Ishikawa (cell line): Measurements from ENCODE around the gene MOGAT1.

ENCODE experiments used
- CEBPB ChIP-seq: IDR thresholded peaks from 2 replicates; pipeline ENCODE4 v1.6.1; 2012
- CREB1 ChIP-seq: IDR thresholded peaks from 2 replicates; pipeline ENCODE4 v1.6.1; 2012; ENCODE audit warnings: low read depth
- EGR1 ChIP-seq: IDR thresholded peaks from 2 replicates; pipeline ENCODE4 v1.6.1; 2012
- EP300 ChIP-seq: IDR thresholded peaks from 2 replicates; pipeline ENCODE4 v1.6.1; 2012; ENCODE audit warnings: borderline replicate concordance
- FOXM1 ChIP-seq: IDR thresholded peaks from 2 replicates; pipeline ENCODE4 v1.6.1; 2012; ENCODE audit warnings: low read depth, borderline replicate concordance
- NFIC ChIP-seq: IDR thresholded peaks from 2 replicates; pipeline ENCODE4 v1.6.1; 2012
- RAD21 ChIP-seq: IDR thresholded peaks from 2 replicates; pipeline ENCODE4 v1.6.1; 2012; ENCODE audit warnings: low read depth
- TAF1 ChIP-seq: IDR thresholded peaks from 2 replicates; pipeline ENCODE4 v1.6.1; 2012; ENCODE audit warnings: low read depth, mild to moderate bottlenecking
- TCF12 ChIP-seq: IDR thresholded peaks from 2 replicates; pipeline ENCODE4 v1.6.1; 2012; ENCODE audit warnings: low read depth
- TEAD4 ChIP-seq: IDR thresholded peaks from 2 replicates; pipeline ENCODE4 v1.6.1; 2012
- YY1 ChIP-seq: IDR thresholded peaks from 2 replicates; pipeline ENCODE4 v1.6.1; 2012; ENCODE audit warnings: low read depth
- ZBTB7A ChIP-seq: IDR thresholded peaks from 2 replicates; pipeline ENCODE4 v1.6.1; 2012; ENCODE audit warnings: low read depth
- TF ChIP-seq, protein P1 (sequence below): IDR thresholded peaks from 2 replicates; pipeline ENCODE4 v1.6.1; 2012
- TF ChIP-seq, protein P2 (sequence below): IDR thresholded peaks from 2 replicates; pipeline ENCODE4 v1.6.1; 2012
- TF ChIP-seq, protein P3 (sequence below): IDR thresholded peaks from 2 replicates; pipeline ENCODE4 v1.6.1; 2012; ENCODE audit warnings: low read depth, mild to moderate bottlenecking

MOGAT1 gene, protein sequence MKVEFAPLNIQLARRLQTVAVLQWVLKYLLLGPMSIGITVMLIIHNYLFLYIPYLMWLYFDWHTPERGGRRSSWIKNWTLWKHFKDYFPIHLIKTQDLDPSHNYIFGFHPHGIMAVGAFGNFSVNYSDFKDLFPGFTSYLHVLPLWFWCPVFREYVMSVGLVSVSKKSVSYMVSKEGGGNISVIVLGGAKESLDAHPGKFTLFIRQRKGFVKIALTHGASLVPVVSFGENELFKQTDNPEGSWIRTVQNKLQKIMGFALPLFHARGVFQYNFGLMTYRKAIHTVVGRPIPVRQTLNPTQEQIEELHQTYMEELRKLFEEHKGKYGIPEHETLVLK

DNA sequence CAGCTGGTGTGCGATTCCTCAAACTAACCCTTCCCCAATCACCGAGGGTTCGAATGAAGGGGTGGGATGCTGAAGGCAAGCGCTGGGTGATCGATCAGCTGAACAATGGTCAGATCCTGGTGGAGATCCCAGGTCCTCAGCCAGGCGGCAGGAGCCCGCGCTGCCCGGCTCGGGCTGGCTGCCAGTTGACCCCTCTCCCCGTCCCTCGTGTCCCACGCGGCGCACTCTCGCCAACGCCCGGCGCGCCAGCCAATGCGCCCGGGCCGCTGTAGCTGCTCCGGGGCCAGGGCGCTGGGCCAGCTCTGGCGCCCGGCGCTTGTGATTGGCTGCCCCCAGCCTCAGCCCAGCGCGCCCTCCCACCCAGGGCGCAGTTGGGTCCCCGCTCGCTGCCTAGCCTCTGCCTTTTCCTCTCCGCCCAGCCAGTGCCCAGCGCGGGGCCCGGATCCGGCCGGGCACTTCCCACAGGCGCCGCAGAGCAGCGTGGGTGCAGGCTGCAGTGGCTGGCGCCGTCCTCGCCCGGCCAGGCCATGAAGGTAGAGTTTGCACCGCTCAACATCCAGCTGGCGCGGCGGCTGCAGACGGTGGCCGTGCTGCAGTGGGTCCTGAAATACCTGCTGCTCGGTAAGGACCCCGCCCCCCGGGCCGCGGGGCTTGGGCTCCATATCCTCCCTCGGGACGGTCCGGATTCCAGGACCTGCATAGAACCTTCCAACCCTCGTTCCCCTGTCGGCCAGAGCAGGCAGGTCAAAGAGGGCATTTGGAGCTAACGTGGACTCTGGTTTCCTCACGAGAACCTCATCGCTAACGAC lies at the start of gene MOGAT1:
TSS of gene MOGAT1 (plus strand) at position 400 of the 809 bp plus-strand sequence. CDS start at position 528, 128 bp downstream.
- 0 out of 2 replicates have a peak, but pooled peaks have one; percentile 56 for TF ChIP-seq ZBTB7A
- TF ChIP-seq CREB1 = no peak
- TF ChIP-seq, protein P1, sequence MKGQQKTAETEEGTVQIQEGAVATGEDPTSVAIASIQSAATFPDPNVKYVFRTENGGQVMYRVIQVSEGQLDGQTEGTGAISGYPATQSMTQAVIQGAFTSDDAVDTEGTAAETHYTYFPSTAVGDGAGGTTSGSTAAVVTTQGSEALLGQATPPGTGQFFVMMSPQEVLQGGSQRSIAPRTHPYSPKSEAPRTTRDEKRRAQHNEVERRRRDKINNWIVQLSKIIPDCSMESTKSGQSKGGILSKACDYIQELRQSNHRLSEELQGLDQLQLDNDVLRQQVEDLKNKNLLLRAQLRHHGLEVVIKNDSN = no peak
- no peak for TF ChIP-seq RAD21
- no peak for TF ChIP-seq NFIC
- TF ChIP-seq, protein P2, sequence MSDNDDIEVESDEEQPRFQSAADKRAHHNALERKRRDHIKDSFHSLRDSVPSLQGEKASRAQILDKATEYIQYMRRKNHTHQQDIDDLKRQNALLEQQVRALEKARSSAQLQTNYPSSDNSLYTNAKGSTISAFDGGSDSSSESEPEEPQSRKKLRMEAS = peak; percentile 89

DNA sequence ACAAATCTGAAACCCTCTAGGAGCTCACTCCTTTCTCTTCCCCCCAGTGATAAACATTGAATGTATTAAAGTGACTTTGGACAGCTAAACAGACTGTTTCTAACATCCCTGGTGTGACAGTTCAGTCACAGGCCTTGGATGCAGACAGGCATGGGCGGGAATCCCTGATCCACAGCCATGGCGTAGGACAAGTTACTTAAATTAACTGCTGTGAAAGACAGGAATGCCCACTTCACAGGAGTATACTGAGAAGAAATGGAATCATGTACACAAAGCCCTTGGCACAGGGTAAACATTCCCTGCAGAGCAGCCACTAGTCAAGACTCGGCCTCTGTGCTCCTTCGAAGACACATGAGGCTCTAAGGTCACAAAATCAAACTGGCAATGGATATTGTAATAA lies 49.6 kb upstream of the MOGAT1 start:
- TF ChIP-seq EP300 (no peak), NFIC (no peak), YY1 (no peak), TEAD4 (no peak), TAF1 (no peak), EGR1 (no peak), TCF12 (no peak)
- TF ChIP-seq, protein P2 = no peak

DNA sequence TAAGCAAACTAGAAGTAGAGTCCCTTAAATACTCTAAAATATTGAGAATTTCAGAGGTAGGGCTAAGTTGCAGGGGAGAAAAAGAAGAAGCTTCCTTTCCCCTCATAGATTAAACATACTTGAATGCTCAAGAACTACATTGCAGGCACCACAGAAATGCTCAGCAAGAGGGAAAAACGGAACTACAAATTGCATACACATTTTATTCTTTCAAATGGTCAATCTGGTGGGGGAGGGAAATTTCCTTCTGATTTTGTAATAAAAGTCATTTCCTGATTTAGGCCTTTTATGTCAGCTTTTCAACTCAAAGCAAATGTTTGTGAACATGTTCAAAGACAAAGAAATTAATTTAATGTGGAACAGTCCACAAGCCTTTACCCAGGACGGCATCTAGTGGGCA lies 48.5 kb upstream of the MOGAT1 start:
- TF ChIP-seq FOXM1 = no peak
- no peak for TF ChIP-seq CEBPB
- TF ChIP-seq, protein P3, sequence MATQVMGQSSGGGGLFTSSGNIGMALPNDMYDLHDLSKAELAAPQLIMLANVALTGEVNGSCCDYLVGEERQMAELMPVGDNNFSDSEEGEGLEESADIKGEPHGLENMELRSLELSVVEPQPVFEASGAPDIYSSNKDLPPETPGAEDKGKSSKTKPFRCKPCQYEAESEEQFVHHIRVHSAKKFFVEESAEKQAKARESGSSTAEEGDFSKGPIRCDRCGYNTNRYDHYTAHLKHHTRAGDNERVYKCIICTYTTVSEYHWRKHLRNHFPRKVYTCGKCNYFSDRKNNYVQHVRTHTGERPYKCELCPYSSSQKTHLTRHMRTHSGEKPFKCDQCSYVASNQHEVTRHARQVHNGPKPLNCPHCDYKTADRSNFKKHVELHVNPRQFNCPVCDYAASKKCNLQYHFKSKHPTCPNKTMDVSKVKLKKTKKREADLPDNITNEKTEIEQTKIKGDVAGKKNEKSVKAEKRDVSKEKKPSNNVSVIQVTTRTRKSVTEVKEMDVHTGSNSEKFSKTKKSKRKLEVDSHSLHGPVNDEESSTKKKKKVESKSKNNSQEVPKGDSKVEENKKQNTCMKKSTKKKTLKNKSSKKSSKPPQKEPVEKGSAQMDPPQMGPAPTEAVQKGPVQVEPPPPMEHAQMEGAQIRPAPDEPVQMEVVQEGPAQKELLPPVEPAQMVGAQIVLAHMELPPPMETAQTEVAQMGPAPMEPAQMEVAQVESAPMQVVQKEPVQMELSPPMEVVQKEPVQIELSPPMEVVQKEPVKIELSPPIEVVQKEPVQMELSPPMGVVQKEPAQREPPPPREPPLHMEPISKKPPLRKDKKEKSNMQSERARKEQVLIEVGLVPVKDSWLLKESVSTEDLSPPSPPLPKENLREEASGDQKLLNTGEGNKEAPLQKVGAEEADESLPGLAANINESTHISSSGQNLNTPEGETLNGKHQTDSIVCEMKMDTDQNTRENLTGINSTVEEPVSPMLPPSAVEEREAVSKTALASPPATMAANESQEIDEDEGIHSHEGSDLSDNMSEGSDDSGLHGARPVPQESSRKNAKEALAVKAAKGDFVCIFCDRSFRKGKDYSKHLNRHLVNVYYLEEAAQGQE = no peak
- no peak for TF ChIP-seq ZBTB7A
- TF ChIP-seq, protein P2 = no peak
- TF ChIP-seq EGR1 = no peak
- TF ChIP-seq, protein P1 = no peak
- no peak for TF ChIP-seq EP300
- TF ChIP-seq CREB1 = no peak
- no peak for TF ChIP-seq TAF1
- TF ChIP-seq NFIC = no peak
- no peak for TF ChIP-seq RAD21
- TF ChIP-seq YY1 = no peak
- TF ChIP-seq TEAD4 = no peak
- no peak for TF ChIP-seq TCF12

DNA sequence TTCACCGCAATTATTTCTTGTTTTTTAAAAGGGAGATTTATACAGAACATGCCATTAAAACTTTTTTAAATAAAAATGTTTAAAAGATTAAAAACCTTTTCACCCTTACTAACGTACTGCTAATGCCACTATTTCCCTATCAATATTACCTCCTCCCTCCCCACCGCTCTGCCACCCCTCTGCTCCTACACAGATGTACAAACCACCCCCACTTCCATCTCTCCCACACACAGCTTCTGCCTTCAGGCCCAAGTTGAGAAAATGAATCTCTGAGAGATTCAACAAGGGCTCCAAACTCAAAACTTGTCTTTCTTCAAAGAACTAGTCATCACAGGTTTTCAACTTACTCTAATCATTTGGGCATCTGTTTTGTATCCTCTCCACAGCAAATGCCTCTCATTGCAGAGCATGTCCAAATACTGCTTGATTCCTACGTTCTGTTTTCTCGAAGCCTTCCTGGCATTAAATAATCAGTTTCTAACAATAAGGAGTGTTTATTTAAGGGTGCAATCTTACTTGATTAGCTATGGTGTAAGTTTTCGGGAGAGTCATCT lies 47.6 kb upstream of the MOGAT1 start:
- no peak for TF ChIP-seq ZBTB7A
- TF ChIP-seq, protein P1 = no peak
- no peak for TF ChIP-seq YY1
- no peak for TF ChIP-seq NFIC
- no peak for TF ChIP-seq TCF12
- TF ChIP-seq CREB1 = no peak
- TF ChIP-seq, protein P2 = no peak
- no peak for TF ChIP-seq RAD21
- TF ChIP-seq EP300 = no peak
- TF ChIP-seq, protein P3 = no peak
- TF ChIP-seq FOXM1 = no peak
- TF ChIP-seq EGR1 = no peak
- TF ChIP-seq TEAD4 = no peak
- TF ChIP-seq TAF1 = no peak
- TF ChIP-seq CEBPB = no peak
